B cell (primary cell): Measurements from ENCODE around the gene MLLT3. TPM values are rescaled to one million over a fixed set of nuclear protein-coding genes. Genes with fewer than 3 reads are reported as not detected.

ENCODE experiments used
- ATAC-seq: fragments of 200-7000 bp; cut with Tn5 transposase; one replicate; pipeline ENCODE4 v1.10.0; 2021; ENCODE audit warnings: low read depth, mild to moderate bottlenecking, moderate number of reproducible peaks, moderate library complexity
- CTCF ChIA-PET: fragments of 350-600 bp; sonication (Branson Sonifier 250); formaldehyde crosslinking; loops from one replicate; lab custom pipeline; 2021; ENCODE audit warnings: antibody characterized with exemption, inconsistent platforms; lab: Charles Lee
- POLR2A ChIA-PET: fragments of 350-600 bp; sonication (Branson Sonifier 250); formaldehyde crosslinking; loops from one replicate; lab custom pipeline; 2021; ENCODE audit warnings: antibody characterized with exemption; lab: Charles Lee
- DNase-seq: peaks from one replicate; pipeline ENCODE4 v3.0.0; 2013
- H2AFZ ChIP-seq: 2 replicates; pipeline ENCODE4 v1.6.1; 2012; ENCODE audit warnings: mild to moderate bottlenecking, low read depth, low read length; ENCODE audit not compliant: insufficient read depth, poor library complexity, severe bottlenecking
- H3K27ac ChIP-seq, 2 donors: 1 replicate in 1 of 2; 2 replicates in 1 of 2; pipeline ENCODE4 v1.5.1; 2012 to 2013; ENCODE audit warnings: low read length in 2 of 2, mild to moderate bottlenecking in 2 of 2, moderate library complexity in 1 of 2
- H3K27me3 ChIP-seq, 4 experiments: fragments of 200-600 bp in 1 of 4; sonication (generic) in 1 of 4; replicated peaks in 1 of 4; 1 replicate in 2 of 4; 2 replicates in 2 of 4; pipeline versions ENCODE4 v1.6.1 to v1.7.0; 2013 to 2016; ENCODE audit warnings: low read length in 3 of 4, mild to moderate bottlenecking in 2 of 4, mixed read lengths in 1 of 4, moderate library complexity in 1 of 4; ENCODE audit not compliant: insufficient read depth in 4 of 4, control insufficient read depth in 3 of 4; ENCODE audit errors: control extremely low read depth in 1 of 4
- H3K36me3 ChIP-seq, 2 experiments: replicated peaks in 1 of 2; 1 replicate in 1 of 2; 2 replicates in 1 of 2; pipeline versions ENCODE4 v1.6.1 to v1.7.1; 2013; ENCODE audit warnings: low read length in 1 of 2; ENCODE audit not compliant: insufficient read depth in 2 of 2, control insufficient read depth in 1 of 2; ENCODE audit errors: control extremely low read depth in 1 of 2, extremely low read depth in 1 of 2
- H3K4me1 ChIP-seq, 2 donors: fragments of 200-600 bp in 1 of 2; sonication (generic) in 1 of 2; 1 replicate in 1 of 2; 2 replicates in 1 of 2; pipeline versions ENCODE4 v1.5.1 to v1.6.1; 2013 to 2017; ENCODE audit warnings: low read length in 2 of 2; ENCODE audit not compliant: control insufficient read depth in 2 of 2, insufficient read depth in 2 of 2
- H3K4me2 ChIP-seq: replicated peaks from 2 replicates; pipeline ENCODE3; 2012; ENCODE audit warnings: mild to moderate bottlenecking, low read depth, low read length; ENCODE audit not compliant: poor library complexity, severe bottlenecking
- H3K4me3 ChIP-seq, 5 experiments: fragments of 200-600 bp in 1 of 5; sonication (generic) in 1 of 5; 1 replicate in 3 of 5; 2 replicates in 2 of 5; pipeline versions ENCODE4 v1.5.1 to v1.7.0; 2011 to 2016; ENCODE audit warnings: low read length in 4 of 5, mild to moderate bottlenecking in 4 of 5, low read depth in 2 of 5, control low read depth in 1 of 5, moderate library complexity in 1 of 5; ENCODE audit not compliant: insufficient read depth in 1 of 5; ENCODE audit errors: control extremely low read depth in 1 of 5, extremely low read depth in 1 of 5
- H3K79me2 ChIP-seq: fragments of 200-600 bp; sonication (generic); one replicate; pipeline ENCODE4 v1.6.0; 2016; ENCODE audit warnings: low read length; ENCODE audit not compliant: control insufficient read depth, insufficient read depth
- H3K9ac ChIP-seq: fragments of 200-600 bp; sonication (generic); 2 replicates; pipeline ENCODE4 v1.6.1; 2017; ENCODE audit warnings: mild to moderate bottlenecking, low read length, moderate library complexity
- H3K9me3 ChIP-seq, 3 donors: one replicate each; pipeline versions ENCODE4 v1.6.1 to v1.7.1; 2013; ENCODE audit warnings: low read length in 2 of 3; ENCODE audit not compliant: control insufficient read depth in 2 of 3, insufficient read depth in 1 of 3; ENCODE audit errors: control extremely low read depth in 1 of 3
- H4K20me1 ChIP-seq: 2 replicates; pipeline ENCODE4 v1.6.0; 2012; ENCODE audit warnings: mild to moderate bottlenecking, low read length; ENCODE audit not compliant: insufficient read depth, control insufficient read depth, poor library complexity, severe bottlenecking
- H3K27ac Mint-ChIP-seq: one replicate; pipeline ENCODE4 v1.8.0; 2021; ENCODE audit warnings: mixed read lengths
- H3K27me3 Mint-ChIP-seq: one replicate; pipeline ENCODE4 v1.8.0; 2021; ENCODE audit warnings: mixed read lengths
- H3K4me1 Mint-ChIP-seq: one replicate; pipeline ENCODE4 v1.8.0; 2021; ENCODE audit warnings: mixed read lengths
- H3K4me3 Mint-ChIP-seq: one replicate; pipeline ENCODE4 v1.8.0; 2021; ENCODE audit warnings: mixed read lengths
- H3K9me3 Mint-ChIP-seq: one replicate; pipeline ENCODE4 v1.8.0; 2022; ENCODE audit warnings: mixed read lengths; ENCODE audit not compliant: insufficient read depth
- CTCF ChIP-seq: fragments of 200-600 bp; IDR thresholded peaks from one replicate; pipeline ENCODE4 v1.8.0; 2022; ENCODE audit warnings: antibody characterized with exemption, mild to moderate bottlenecking
- EZH2 ChIP-seq: IDR thresholded peaks from 2 replicates; pipeline ENCODE4 v1.6.1; 2012; ENCODE audit warnings: borderline replicate concordance, low read depth, mild to moderate bottlenecking, moderate library complexity, low read length; ENCODE audit not compliant: insufficient read depth, poor library complexity, severe bottlenecking
- WGBS: methylation state at CpG from one replicate; pipeline ENCODE4 v1.1.5; 2013; ENCODE audit warnings: missing lambda C conversion rate; ENCODE audit not compliant: insufficient coverage; 5-methylcytosine and 5-hydroxymethylcytosine counted together
- intact Hi-C: fragments of 100-400 bp; cut with micrococcal nuclease; formaldehyde crosslinking; loops from one replicate; pipeline ENCODE4 v1.10.0; 2022
- polyA plus RNA-seq: library from polyadenylated mRNA; depleted of rRNA; stranded (reverse); fragments of >200 nt; gene quantifications from 2 replicates; pipeline ENCODE4 v1.2.3, GENCODE V29; 2012
- total RNA-seq, 2 donors: library from RNA; stranded (reverse); fragments of 120-200 nt in 1 of 2; gene quantifications; 1 replicate in 1 of 2; 2 replicates in 1 of 2; pipeline versions ENCODE4 v1.2.3 to v1.2.4, GENCODE V29; 2013 to 2022

MLLT3 gene
- total and polyA plus RNA-seq, 2 donors (not counting 1 experiment from before 2014, with no cell fraction given) = 3.4 to 3.6 TPM

GRCh38 chr9:20305452-20305851 lies 316.8 kb downstream of the MLLT3 start:
- no peaks in the 10 kb centered on the region for H3K9me3 Mint-ChIP-seq
- TF ChIP-seq CTCF = no peak
- TF ChIP-seq EZH2 = no peak
- ATAC-seq (no peak), DNase-seq (no peak)
- H3K27ac Mint-ChIP-seq = no peak overlapping the region
- Histone ChIP-seq H3K36me3 (no peaks in the 10 kb centered on the region), H2AFZ (no peak overlapping the region), H3K9me3 (no peaks in the 10 kb centered on the region), H3K79me2 (no peaks in the 10 kb centered on the region), H3K9ac (no peak overlapping the region), H3K27me3 (peaks cover 0 to 4% (median 0%) of the 10 kb centered on the region in 4 experiments), H3K4me2 (no peak overlapping the region), H3K4me1 (no peaks in the 10 kb centered on the region), H3K27ac (no peak overlapping the region), H3K4me3 (no peak overlapping the region), H4K20me1 (no peaks in the 10 kb centered on the region)
- H3K4me3 Mint-ChIP-seq = no peak overlapping the region
- peaks cover 5% of the 10 kb centered on the region for H3K27me3 Mint-ChIP-seq
- ChIA-PET POLR2A (no interaction called here), CTCF (no interaction called here)
- intact Hi-C loops = no loop called here
- WGBS = no CpG with 5 or more reads among the region's 4 CpGs
- peaks cover under 1% of the 10 kb centered on the region for H3K4me1 Mint-ChIP-seq

DNA sequence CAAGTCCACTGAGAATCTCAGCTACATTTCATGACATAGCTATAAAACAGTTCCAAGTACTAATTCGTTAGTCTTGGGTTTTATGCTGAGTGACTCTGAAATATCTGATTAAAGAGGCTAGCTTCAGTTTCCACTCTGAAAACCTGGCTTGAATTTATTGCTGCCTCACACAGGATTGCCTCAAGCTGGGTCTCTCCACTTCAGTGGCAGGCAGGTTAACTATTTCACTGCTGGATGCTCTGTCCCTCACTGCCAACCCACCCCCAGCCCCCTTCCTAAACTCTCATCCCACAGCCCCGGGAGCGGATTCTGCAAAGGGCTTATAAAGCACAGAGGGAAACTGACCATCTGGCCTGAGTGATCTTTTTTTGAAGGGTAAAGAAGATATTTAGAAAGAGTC lies 318.3 kb downstream of the MLLT3 start:
- H3K4me3 Mint-ChIP-seq = no peak overlapping the region
- peaks cover 0 to 4% (median 0%) of the 10 kb centered on the region in 4 experiments for H3K27me3 ChIP-seq
- DNase-seq (no peak), ATAC-seq (no peak)
- intact Hi-C loops = no loop called here
- H3K9me3 Mint-ChIP-seq = no peaks in the 10 kb centered on the region
- H3K36me3 ChIP-seq = no peaks in the 10 kb centered on the region
- H3K27me3 Mint-ChIP-seq = peaks cover 8% of the 10 kb centered on the region
- no peak overlapping the region for H3K27ac ChIP-seq
- no peaks in the 10 kb centered on the region for H3K4me1 ChIP-seq
- H3K9ac ChIP-seq = no peak overlapping the region
- H3K27ac Mint-ChIP-seq = no peak overlapping the region
- H3K4me3 ChIP-seq = no peak overlapping the region
- TF ChIP-seq EZH2 (no peak), CTCF (no peak)
- H2AFZ ChIP-seq = no peak overlapping the region
- no CpG with 5 or more reads among the region's 3 CpGs for WGBS
- no peaks in the 10 kb centered on the region for H4K20me1 ChIP-seq
- ChIA-PET POLR2A (no interaction called here), CTCF (no interaction called here)
- H3K4me1 Mint-ChIP-seq = peaks cover 2% of the 10 kb centered on the region
- no peaks in the 10 kb centered on the region for H3K9me3 ChIP-seq
- H3K79me2 ChIP-seq = no peaks in the 10 kb centered on the region
- H3K4me2 ChIP-seq = no peak overlapping the region
